Keratinocyte (primary cell): Measurements from ENCODE around the gene LARGE1. TPM values are rescaled to one million over a fixed set of nuclear protein-coding genes. Genes with fewer than 3 reads are reported as not detected.

ENCODE experiments used
- DNase-seq: peaks from one replicate; pipeline ENCODE4 v3.0.0-alpha.2; 2011; ENCODE audit warnings: low read depth, missing footprints, low spot score
- FAIRE-seq: peaks from 2 replicates; lab custom pipeline; 2011; peaks lifted over from hg19 to GRCh38; lab: Jason Lieb, UNC
- H2AFZ ChIP-seq: 2 replicates; pipeline ENCODE4 v1.6.0; 2012; ENCODE audit warnings: low read length, control low read depth, inconsistent platforms; ENCODE audit not compliant: control insufficient read depth
- H3K27ac ChIP-seq: 2 replicates; pipeline ENCODE4 v1.5.1; 2011; ENCODE audit warnings: low read length; ENCODE audit not compliant: control insufficient read depth, insufficient read depth
- H3K27me3 ChIP-seq: 3 replicates; pipeline ENCODE4 v1.6.0; 2011; ENCODE audit warnings: low read length; ENCODE audit not compliant: control insufficient read depth, insufficient read depth; ENCODE audit errors: extremely low read depth
- H3K36me3 ChIP-seq, 2 experiments: 2 replicates in 1 of 2; 3 replicates in 1 of 2; pipeline ENCODE4 v1.5.1; 2011; ENCODE audit warnings: low read length in 2 of 2, mild to moderate bottlenecking in 1 of 2; ENCODE audit not compliant: control insufficient read depth in 2 of 2, insufficient read depth in 2 of 2; ENCODE audit errors: extremely low read depth in 1 of 2
- H3K4me1 ChIP-seq: 3 replicates; pipeline ENCODE4 v1.5.1; 2011; ENCODE audit warnings: low read length; ENCODE audit not compliant: control insufficient read depth, insufficient read depth; ENCODE audit errors: extremely low read depth
- H3K4me2 ChIP-seq: 3 replicates; pipeline ENCODE4 v1.6.0; 2011; ENCODE audit warnings: low read depth, low read length; ENCODE audit not compliant: control insufficient read depth, insufficient read depth; ENCODE audit errors: extremely low read depth
- H3K4me3 ChIP-seq, 3 experiments: fragments of 200-600 bp in 1 of 3; sonication (generic) in 1 of 3; 2 replicates in 2 of 3; 3 replicates in 1 of 3; pipeline ENCODE4 v1.5.1; 2011 to 2016; ENCODE audit warnings: low read length in 3 of 3, mild to moderate bottlenecking in 3 of 3, control low read depth in 2 of 3, inconsistent platforms in 1 of 3, low read depth in 1 of 3, mixed read lengths in 1 of 3, mixed run types in 1 of 3, moderate library complexity in 1 of 3; ENCODE audit not compliant: control insufficient read depth in 2 of 3, insufficient read depth in 2 of 3; ENCODE audit errors: extremely low read depth in 1 of 3
- H3K79me2 ChIP-seq: 2 replicates; pipeline ENCODE4 v1.6.0; 2012; ENCODE audit warnings: low read length; ENCODE audit not compliant: control insufficient read depth, insufficient read depth
- H3K9ac ChIP-seq: 3 replicates; pipeline ENCODE4 v1.6.0; 2011; ENCODE audit warnings: low read length; ENCODE audit not compliant: control insufficient read depth, insufficient read depth; ENCODE audit errors: extremely low read depth
- H3K9me1 ChIP-seq: 3 replicates; pipeline ENCODE4 v1.6.0; 2011; ENCODE audit warnings: low read length; ENCODE audit not compliant: control insufficient read depth, insufficient read depth; ENCODE audit errors: extremely low read depth
- H3K9me3 ChIP-seq: 2 replicates; pipeline ENCODE4 v1.5.1; 2012; ENCODE audit warnings: low read depth, low read length; ENCODE audit not compliant: control insufficient read depth
- H4K20me1 ChIP-seq: 3 replicates; pipeline ENCODE4 v1.6.0; 2011; ENCODE audit warnings: low read length; ENCODE audit not compliant: control insufficient read depth, insufficient read depth; ENCODE audit errors: extremely low read depth
- CTCF ChIP-seq, 3 experiments: IDR thresholded peaks in 1 of 3; conservative IDR thresholded peaks in 1 of 3; optimal IDR thresholded peaks in 1 of 3; 2 replicates in 2 of 3; 3 replicates in 1 of 3; pipeline versions ENCODE3 to v1.5.1; 2011; ENCODE audit warnings: low read length in 3 of 3, mild to moderate bottlenecking in 3 of 3, moderate library complexity in 2 of 3, control low read depth in 1 of 3, inconsistent platforms in 1 of 3; ENCODE audit not compliant: insufficient read depth in 2 of 3; ENCODE audit errors: extremely low read depth in 1 of 3
- EZH2 ChIP-seq: IDR thresholded peaks from one replicate; pipeline ENCODE4 v1.6.1; 2012; ENCODE audit warnings: inconsistent platforms, mild to moderate bottlenecking, low read length, moderate library complexity
- dilution Hi-C: fragments of 300-500 bp; cut with MboI; formaldehyde crosslinking; loops from one replicate; pipeline ENCODE4 v1.7.0; 2020; ENCODE audit warnings: low sequenced_read_pairs; ENCODE audit not compliant: extremely low pct_ligation_motif_present
- polyA plus RNA-seq, 5 experiments: library from polyadenylated mRNA; depleted of rRNA in 3 of 5; stranded (reverse) in 3 of 5; stranded (forward) in 1 of 5; unstranded in 1 of 5; fragments of >200 nt; gene quantifications; 1 replicate in 1 of 5; 2 replicates in 3 of 5; 3 replicates in 1 of 5; pipeline versions ENCODE4 v1.2.1 to v1.2.3, GENCODE V29; 2011 to 2012; ENCODE audit warnings: missing spikeins in 2 of 5, low read depth in 1 of 5, low replicate concordance in 1 of 5

LARGE1 gene
- polyA plus RNA-seq, 1 donor (not counting 4 experiments of a cell fraction or from before 2014, with no cell fraction given): 4.5 TPM

- Histone ChIP-seq H3K4me3 (no peak overlapping the region), H4K20me1 (no peaks in the 10 kb centered on the region), H3K9ac (no peak overlapping the region), H3K27ac (no peak overlapping the region), H2AFZ (no peak overlapping the region), H3K4me1 (no peaks in the 10 kb centered on the region), H3K27me3 (no peaks in the 10 kb centered on the region), H3K36me3 (no peaks in the 10 kb centered on the region), H3K79me2 (no peaks in the 10 kb centered on the region), H3K9me1 (no peaks in the 10 kb centered on the region), H3K4me2 (no peak overlapping the region), H3K9me3 (no peaks in the 10 kb centered on the region)
- no peak for DNase-seq
- no peak for FAIRE-seq
- TF ChIP-seq EZH2 (no peak), CTCF (optimal IDR thresholded peaks at IDR 0.05 in 1 of 3, IDR thresholded peaks at IDR 0.05 in 1 of 3, conservative IDR thresholded peaks at IDR 0.05 in 1 of 3; ENCODE audit: extremely low read depth in 1 of 3, insufficient read depth in 2 of 3, low read length in 3 of 3) (no peak)
- dilution Hi-C loops: no loop called here
Measured at GRCh38 chr22:33842421-33843094, 77.7 kb downstream of the LARGE1 start.

- no peak for DNase-seq
- dilution Hi-C loops: no loop called here
- FAIRE-seq: no peak
- no peaks in the 10 kb centered on the region for H3K4me1 ChIP-seq
- TF ChIP-seq EZH2 (no peak), CTCF (optimal IDR thresholded peaks at IDR 0.05 in 1 of 3, IDR thresholded peaks at IDR 0.05 in 1 of 3, conservative IDR thresholded peaks at IDR 0.05 in 1 of 3; ENCODE audit: extremely low read depth in 1 of 3, insufficient read depth in 2 of 3, low read length in 3 of 3) (no peak)
- H2AFZ ChIP-seq: no peak overlapping the region
- H3K27ac ChIP-seq: no peak overlapping the region
- H3K9me3 ChIP-seq: no peaks in the 10 kb centered on the region
- no peak overlapping the region for H3K4me2 ChIP-seq
- H3K9me1 ChIP-seq: no peaks in the 10 kb centered on the region
- H3K9ac ChIP-seq: no peak overlapping the region
- H3K27me3 ChIP-seq: no peaks in the 10 kb centered on the region
- H3K79me2 ChIP-seq: no peaks in the 10 kb centered on the region
- no peak overlapping the region for H3K4me3 ChIP-seq
- no peaks in the 10 kb centered on the region for H3K36me3 ChIP-seq
- H4K20me1 ChIP-seq: no peaks in the 10 kb centered on the region
Measured at GRCh38 chr22:33842006-33842354, 78.3 kb downstream of the LARGE1 start.
